ENCODE data around the gene TICAM2.
A peak's percentile ranks its signal among the peaks of the same experiment; 100 is the strongest.
"Not testable (repeated sequence)": the region's sequence is repeated elsewhere in the genome, so short reads cannot be mapped to it uniquely, and the experiment has no call there.

TICAM2 gene, protein sequence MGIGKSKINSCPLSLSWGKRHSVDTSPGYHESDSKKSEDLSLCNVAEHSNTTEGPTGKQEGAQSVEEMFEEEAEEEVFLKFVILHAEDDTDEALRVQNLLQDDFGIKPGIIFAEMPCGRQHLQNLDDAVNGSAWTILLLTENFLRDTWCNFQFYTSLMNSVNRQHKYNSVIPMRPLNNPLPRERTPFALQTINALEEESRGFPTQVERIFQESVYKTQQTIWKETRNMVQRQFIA

DNA sequence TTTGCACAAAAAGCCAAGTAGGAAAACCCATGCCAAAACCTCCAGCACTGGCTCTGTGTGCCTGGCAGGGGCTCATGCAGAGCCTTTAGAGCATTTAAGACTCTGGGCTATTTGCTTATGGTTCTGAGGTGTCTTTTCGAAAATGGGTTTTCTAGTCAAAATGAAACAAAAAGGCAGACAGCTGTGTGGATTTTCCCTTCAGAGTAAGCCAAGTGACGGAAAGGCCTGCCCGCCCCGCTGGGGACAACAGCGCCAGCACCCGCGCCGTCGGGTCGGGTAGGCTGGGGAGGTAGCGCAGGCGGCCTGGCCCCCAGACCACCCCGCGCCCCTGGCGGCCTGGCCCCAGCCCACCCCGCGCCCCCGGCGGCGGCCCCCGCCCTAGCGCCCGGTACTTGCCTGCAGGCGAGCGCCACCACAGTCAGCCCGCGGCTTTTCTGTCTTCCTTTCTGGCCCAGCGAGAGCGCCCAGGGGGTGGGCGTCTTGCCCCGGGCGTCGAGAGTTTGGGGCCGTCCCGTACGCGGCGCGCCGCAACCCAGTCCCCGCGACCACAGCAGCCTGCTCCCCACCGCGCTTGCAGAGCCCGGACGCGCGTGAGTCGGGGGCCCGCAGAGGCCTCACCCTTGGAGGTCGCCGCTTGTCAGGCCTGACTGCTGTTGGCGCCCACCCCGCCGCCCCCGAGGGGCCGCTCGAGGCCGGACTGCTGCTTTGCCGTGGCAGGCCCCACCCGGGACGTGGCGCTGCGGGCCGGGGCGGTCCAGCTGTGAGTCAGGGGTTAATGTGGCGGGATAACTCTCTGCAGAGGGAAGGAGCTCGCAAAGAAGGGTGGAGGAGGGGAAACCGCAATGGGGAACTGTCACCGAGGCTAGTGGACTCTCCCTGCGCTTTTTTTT, at the start of gene TICAM2:
Gene TICAM2, minus strand, starts transcription at position 779 of the 890 bp plus-strand sequence. CDS start 21,223 bp downstream, outside the sequence.
- DNase-seq: peak; percentile 40

DNA sequence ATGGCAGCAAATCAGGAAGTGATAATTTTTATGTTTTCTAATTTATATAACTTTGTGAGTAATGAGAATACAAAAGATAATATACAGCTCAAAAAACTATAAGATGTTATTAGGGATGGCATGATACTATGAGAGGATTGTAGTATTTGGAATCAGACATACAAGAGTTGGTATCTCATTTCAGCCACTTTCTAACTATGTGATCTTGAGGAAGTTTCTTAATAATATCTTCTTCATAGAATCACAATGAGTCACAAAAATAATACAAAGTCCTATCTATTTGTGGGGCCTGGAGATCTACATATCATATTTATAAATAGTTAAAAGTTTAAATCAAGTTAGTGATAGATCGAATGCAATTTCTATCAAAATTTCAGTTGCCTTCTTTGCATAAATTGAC, 47.3 kb upstream of the TICAM2 start:
- no peak for DNase-seq

DNA sequence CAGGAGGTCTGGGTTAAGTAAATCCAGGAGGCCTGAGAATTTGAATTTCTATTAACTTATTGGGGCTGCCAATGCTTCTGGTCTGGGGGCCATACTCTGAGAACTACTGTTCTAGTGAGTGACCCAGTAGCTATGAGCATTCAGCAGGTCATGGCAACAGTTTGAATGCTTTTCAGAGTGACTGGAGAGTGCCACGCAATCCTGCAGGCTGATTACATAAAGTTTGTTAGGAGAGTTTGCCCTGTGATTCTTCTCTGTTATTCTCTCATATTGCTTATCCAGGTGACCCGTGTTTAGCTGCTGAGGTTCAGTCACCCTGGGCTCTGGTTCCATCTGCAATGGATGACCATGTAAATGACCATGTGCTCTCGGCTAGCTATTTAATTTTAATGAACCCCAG, 45.8 kb upstream of the TICAM2 start:
- no peak for DNase-seq

DNA sequence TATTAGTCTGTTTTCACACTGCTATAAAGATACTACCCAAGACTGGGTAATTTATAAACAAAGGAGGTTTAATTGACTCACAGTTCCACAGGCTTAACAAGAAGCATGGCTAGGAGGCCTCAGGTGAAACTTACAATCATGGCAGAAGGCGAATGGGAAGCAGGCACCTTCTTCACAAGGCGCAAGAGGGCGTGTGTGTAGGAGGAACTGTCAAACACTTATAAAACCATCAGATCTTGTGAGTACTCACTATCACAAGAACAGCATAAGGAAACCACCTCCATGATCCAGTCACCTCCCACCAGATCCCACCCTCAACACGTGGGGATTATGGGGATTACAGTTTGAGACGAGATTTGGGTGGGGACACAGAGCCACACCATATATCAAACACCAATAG, 43.1 kb upstream of the TICAM2 start:
- DNase-seq: not testable (repeated sequence)

DNA sequence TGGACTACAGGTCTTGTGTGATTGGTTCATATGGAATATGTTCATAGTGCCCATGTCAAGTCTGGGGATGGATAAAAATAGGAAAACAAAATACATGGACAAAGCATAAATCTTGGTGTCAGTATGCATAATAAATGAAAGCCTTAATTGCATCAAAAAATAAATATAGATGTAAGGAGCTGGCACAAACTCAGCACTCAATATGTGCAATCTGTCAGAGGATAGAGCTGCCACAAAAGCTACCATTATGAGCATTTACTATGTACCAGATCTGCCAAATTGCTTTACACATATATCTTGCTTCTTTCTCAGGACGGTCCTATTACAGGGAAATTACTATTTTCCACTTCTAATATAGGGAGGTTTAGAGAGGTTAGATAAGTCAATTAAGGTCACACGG, 41.8 kb upstream of the TICAM2 start:
- no peak for DNase-seq

DNA sequence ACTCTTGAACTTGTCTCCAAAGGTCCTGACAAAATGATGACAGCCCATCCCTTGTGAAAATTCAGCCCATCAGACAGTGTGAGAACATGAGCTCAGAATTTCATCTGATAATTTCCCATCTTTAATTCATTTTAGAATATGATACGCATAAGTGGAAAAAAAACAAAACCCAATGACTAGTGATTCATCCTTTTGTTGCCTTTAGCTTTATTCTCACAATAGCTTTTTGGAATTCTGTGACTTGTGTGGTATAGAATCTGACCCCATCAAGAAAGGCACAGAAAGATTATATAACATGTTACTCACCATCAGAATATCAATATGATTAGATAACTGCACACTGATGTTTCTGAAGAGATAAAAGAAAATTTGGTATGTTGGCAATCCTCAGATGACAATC, 39.7 kb upstream of the TICAM2 start:
- DNase-seq: no peak

DNA sequence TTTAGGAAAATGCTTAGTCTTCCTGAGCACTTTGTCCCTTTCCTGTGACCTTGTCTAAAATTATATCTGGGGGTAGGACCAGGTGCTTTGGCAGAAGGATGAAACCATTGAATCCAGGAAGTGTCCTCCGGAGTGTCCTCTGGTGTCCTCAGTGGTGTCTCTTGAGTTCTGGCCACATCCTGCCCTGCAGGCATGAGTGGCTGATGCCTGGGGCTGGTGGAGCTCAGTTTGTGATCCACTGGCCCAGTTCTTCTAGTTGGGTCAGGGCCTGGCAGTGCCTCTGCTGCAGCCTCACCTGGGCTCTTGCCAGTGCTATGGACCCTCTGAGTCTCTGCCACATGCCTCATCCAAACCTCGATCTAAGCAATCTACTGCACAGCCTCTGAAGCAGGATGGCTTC, 38.0 kb upstream of the TICAM2 start:
- DNase-seq: no peak

DNA sequence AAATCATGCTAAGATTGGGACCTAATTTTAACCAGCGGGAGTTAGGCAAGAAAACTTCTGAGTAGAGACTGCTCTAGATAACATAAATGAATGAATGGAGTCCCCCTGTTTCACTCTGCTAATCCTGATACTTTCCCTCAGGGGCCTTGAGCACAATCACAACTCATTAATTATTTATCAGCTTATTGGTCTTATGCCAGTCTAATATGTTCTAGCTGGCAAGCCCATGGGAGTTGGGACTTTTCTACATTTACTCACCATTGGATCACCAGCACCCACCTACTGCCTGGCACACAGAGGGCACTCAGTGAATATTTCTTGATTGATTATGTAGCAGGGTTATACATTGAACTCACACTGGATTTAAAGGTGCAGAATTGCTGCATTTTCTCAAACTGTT, 37.1 kb upstream of the TICAM2 start:
- DNase-seq: no peak

DNA sequence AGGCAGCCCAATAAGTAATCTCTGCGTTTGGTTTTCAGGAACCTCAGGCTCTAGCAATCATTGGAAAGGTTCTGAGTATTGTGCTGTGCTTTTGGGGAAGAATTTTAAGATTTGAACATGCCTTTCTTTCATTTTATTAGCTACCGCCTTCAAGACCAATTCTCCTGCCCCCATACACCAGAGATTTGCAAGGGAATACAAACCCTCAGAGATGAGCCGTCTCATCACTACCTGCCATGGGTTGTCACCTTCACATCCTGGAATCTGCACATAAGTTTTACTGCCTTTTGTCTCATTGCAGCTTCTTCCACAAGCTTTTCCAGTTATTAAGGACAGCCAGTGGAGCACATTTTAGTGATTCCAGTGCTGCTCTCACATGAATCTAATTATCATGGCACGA, 35.2 kb upstream of the TICAM2 start:
- DNase-seq: no peak

DNA sequence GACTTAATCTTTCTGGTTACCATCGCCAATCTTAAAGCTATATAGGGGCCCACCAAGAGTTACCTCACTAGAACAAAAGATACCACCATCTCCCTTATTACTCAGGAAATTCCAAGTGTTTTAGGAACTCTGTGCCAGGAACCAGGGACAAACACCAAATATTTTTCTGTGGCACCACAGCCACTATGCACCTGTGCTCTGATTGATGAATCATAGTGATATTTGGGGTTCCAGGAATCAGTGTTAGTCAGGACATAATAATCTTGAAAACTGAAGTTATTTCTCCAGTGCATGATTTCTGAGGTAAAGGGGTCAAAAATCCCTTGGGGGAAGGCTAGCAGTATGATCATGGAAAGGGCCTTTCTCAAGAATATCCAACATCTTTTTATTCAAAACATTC, 33.7 kb upstream of the TICAM2 start:
- DNase-seq: no peak

DNA sequence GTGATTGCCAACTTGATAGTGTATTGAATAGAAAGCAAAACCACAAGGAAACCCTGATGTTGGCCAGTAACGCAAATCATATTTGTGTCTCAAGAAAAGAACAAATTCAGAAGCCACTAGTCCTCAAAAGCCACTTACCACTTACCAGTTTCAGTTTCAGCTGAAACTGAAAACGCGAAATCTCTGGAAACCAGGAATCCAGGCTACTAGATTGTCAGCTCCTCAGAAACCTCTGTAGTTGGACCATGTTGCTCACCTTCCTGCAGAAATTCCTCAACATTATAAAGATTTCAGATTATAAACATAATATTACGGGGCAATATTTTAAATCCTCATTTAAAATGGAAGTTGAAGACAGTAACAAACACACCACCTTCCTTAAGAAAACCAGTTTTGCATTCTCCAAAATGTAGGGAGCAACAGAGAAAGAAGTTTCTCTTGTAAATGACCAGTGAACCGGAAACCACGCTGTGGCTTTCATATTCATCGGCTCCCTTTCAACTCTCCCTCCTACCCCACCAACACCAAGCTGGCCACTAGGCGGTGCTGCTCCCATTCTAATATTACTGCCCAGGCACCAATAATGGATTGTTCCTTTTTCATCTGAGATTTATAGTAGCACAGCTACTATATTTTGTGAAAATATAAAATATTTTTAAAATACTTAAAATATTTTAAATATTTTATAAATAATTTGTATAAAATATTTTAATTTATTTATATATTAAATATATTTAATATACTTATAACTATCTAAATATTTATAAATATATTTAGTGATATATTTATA, 32.3 kb upstream of the TICAM2 start:
- DNase-seq: peak; percentile 68

DNA sequence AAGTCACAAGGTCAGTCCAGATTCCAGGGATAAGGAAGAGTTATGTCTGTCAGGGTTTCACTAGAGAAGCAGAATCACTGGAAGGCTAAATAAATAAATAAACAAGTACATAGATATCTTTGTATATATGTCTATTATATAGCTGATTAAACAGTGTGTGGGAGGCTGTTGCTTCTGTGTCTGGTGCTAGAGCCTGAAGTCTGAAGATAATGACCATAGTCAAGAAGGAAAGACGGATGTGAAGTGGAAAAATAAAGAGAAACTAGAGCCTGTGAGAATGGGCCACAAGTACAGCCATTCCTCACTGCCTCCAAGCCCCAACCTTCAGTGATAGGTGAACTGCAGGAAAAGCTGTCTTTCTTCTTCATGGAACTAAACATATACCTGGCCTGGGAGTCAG, 27.6 kb upstream of the TICAM2 start:
- no peak for DNase-seq

DNA sequence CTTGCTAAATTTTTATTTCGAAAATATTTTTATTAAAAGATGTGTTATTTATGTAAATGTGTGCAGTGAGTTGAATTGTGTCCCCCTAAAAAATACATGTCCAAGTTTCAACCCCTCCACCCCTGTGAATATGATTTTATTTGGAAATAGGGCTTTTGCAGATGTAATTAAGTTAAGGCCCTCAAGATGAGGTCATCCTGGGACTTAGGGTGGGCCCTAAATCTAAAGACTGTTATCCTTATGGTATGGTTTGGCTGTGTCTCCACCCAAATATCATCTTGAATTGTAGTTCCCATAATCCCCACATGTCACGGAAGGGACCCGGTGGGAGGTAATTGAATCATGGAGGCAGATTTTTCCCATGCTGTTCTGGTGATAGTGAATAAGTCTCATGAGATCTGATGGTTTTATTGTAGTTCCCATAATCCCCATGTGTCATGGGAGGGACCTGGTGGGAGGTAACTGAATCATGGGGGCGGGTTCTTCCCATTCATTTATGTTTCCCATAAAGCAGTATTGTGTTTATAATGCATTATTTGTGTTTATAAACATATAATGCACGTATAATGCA, 25.1 kb upstream of the TICAM2 start:
- no peak for DNase-seq

DNA sequence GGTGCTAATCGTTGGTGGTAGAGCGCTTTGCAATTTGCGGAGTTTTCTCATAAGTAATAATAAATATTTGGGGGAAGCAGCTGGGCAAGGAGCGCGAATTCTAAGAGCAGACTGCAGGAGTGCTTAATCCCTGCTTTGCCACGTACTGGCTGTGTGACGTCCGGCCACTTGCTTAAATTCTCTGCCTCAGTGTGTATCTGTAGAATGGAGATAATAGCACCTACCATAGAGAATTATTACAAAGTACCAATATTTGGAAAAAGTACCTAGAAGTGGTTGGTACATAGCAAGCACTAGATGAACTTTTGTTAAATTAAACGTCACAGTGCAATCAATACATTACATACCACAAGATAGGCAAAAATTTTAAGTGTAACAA, 24.2 kb upstream of the TICAM2 start:
- DNase-seq: no peak

DNA sequence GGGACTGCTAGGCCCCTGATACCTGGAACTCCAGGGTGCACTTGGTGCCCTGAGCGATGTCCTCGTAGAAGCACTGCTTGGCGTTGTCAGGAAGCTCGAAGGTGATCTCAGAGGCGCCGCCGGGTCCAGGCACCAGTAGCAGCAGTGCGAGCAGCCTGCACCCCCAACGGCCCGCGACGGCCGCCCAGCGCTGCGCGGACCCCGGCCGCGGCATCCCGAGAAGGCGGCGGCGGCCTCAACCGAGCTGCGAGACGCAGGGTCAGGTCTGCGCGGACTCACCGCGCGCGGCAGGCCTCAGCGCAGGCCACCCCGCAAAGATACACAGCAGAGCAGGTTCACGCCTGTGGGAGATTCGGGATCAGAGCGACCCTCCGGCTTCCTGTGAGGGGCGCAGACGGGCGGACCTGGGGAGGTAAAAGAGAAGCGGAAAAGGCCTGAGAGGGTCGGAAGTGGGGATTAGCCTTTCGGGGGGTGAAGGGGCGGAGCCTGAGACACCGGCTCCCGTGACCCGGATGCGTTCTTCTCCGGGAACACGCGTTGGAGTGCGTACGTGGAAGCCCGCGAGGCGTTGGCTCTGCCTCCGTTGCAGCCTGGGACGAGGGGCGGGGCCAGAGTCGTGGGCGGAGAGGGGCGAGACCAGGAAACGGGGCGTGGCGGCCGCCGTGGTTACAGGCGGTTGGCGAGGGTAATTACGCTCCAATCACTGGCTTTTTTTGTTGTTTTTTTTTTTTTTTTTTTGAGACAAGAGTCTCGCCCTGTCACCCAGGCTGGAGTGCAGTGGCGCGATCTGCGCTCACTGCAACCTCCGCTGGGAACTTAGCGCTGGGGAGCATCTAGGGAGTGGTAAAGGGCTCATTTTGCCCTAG, 23.5 kb upstream of the TICAM2 start, which contains the start of gene TMED7:
Gene TMED7, minus strand, starts transcription at position 458 of the 866 bp plus-strand sequence. Its CDS starts 244 bp downstream, at position 214.
- peak; percentile 97 for DNase-seq

DNA sequence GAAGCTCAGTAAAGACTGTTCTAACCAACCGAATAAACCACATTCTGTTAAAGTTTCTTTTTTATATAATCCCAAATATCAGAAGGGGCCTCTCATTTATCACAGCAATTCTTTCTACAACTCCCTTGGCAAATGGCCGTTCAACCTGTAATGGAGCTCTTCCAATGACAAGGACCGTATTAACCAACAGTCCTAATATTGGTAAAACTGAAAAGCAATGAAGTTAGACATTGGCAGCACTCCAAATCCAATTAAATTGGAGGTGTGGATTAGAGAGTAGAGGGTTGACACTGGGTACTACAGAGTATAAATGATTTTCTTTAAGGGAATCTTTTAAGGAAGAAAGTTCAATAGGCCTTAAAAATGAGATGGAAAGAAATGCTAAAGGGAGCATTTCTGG, 22.7 kb upstream of the TICAM2 start:
- DNase-seq: no peak

DNA sequence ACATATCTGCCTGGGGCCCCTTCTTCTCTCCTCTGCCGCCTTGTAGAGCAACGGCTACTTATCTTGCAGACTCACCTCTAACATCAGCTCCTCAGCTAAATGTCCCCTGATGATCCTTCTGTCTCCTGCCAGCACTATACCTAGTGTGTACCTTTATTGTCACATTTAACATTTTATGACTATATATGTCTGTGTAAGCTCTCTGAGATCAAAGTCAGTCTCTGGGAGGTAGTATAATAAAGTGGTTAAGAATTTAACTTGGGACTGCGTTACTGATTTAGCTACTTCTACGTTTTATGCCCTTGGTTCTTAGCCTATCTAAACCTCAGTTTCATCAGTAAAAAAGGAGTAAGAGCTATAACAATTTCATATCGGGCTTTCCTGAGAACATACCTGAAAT, 21.4 kb upstream of the TICAM2 start:
- DNase-seq: no peak

DNA sequence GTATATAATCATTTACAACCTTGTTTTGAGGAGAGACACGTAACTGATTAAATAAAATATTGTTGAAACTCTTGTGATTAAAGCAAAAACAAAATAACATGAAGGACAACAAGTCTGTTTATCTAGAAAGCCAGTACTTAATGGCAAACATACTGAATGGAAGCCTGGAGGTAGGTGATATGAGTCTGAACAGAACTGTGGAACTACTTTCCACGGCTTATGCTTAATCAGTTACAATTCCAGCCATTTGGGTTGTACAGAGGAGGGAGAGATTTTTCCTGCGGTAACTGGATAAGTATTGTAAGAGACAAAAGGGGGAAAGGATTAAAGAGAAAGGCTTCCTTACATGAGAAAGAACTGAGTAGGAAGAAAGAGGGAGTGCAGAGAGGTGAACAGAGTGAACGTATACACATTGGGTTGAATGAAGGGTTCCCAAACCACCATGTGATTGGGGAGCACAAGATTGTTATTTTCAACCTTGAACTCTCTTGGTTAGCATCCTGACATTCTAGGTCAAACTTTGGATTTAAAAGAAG, 19.2 kb upstream of the TICAM2 start:
- no peak for DNase-seq

DNA sequence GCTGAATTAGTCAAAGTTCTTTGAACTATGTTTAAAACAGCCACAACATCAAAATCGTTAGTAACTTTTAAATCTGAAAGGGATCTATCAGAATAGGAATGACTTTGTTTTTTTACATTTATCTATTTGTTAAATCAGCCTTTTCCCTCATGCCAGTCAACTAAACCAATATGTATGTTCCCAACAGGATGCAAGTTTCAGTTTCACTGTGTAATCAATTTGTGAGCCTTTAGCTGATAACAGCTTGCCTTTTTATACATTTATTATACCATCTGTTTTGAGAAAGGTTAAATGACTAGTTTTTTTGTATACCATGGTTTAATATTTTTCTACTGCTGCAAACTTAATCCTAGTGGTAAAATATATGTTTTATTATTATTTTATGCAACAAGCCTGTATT, 14.6 kb upstream of the TICAM2 start:
- DNase-seq: no peak

DNA sequence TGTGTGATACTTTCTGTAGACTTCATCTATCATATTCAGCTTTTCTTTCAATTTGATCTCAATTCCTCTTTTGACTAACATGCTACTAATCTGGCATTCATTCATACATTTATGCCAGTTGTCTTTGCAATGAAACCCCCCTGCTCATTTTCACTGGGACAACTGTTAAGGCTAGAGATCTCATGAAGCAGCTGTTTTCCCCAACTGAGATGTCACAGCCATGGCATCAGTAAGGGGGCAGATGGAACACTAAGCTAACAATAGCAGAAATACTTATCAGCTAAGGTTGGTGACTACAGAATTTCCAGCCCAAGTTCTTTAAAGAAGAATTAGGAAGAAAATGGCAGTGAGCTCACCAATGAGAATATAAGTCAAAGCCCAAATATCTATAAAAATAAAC, 14.2 kb upstream of the TICAM2 start:
- no peak for DNase-seq

DNA sequence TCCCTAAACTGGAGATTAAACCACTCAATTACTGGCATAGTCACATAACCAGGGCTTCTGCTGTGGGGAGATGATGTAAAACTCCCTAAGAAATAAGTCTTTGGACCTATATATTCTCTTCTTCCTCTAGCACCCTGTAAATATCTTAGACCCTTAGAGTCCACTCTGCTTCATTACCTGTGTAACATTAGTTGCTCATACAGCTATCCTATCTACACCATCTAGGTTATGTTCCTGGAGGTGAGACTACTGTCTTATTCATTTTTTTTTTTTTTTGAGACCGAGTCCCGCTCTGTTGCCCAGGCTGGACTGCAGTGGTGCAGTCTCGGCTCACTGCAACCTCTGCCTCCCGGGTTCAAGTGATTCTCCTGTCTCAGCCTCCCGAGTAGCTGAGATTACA, 9.6 kb upstream of the TICAM2 start:
- no peak for DNase-seq

DNA sequence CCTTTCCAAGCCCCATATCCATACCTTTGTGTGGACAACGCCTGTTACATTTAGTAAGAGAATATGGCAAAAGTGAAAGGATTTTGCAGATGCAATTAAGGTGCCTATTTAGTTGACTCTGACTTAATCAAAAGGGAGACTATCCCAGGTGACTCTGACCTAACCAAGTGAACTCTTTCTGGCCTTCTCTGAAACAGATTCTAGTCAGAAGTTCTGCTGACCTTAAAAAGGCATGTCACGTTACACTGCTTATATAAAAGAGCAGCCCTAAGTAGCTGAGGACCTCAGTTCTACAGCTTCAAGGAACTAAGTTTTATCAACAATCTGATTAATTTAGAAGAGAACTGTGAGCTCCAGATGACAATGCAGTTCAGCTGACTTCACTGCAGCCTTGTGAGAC, 5.7 kb upstream of the TICAM2 start:
- no peak for DNase-seq

Measured in GDM1 (cell line).